Fibroblast of lung (primary cell): ENCODE data around the gene RIMS3.

Experiments used
- CTCF ChIP-seq, 2 donors: IDR thresholded peaks in 1 of 2; conservative IDR thresholded peaks in 1 of 2; 1 replicate in 1 of 2; 2 replicates in 1 of 2; pipeline ENCODE4 v1.5.1; 2011 to 2012; ENCODE audit warnings: low read length in 2 of 2, control low read depth in 1 of 2, inconsistent platforms in 1 of 2, low read depth in 1 of 2, mild to moderate bottlenecking in 1 of 2
- EZH2 ChIP-seq: IDR thresholded peaks from 2 replicates; pipeline ENCODE4 v1.5.1; 2012; ENCODE audit warnings: low read length, control low read depth, mild to moderate bottlenecking; ENCODE audit errors: missing control alignments

- no peak for TF ChIP-seq CTCF (conservative IDR thresholded peaks at IDR 0.05 in 1 of 2, IDR thresholded peaks at IDR 0.05 in 1 of 2; ENCODE audit: low read depth in 1 of 2, low read length in 2 of 2)
- no peak for TF ChIP-seq EZH2
These were observed 32.0 kb upstream of the RIMS3 start for GRCh38 chr1:40697436-40697835.
